Effector CD4-positive, alpha-beta T cell (primary cell): ENCODE measurements around the gene SHPK.

Experiments
- DNase-seq: peaks from one replicate; pipeline ENCODE4 v3.0.0-alpha.2; 2020
- total RNA-seq: gene quantifications from one replicate; lab custom pipeline; 2026; lab: John Stamatoyannopoulos, UW

SHPK gene, protein sequence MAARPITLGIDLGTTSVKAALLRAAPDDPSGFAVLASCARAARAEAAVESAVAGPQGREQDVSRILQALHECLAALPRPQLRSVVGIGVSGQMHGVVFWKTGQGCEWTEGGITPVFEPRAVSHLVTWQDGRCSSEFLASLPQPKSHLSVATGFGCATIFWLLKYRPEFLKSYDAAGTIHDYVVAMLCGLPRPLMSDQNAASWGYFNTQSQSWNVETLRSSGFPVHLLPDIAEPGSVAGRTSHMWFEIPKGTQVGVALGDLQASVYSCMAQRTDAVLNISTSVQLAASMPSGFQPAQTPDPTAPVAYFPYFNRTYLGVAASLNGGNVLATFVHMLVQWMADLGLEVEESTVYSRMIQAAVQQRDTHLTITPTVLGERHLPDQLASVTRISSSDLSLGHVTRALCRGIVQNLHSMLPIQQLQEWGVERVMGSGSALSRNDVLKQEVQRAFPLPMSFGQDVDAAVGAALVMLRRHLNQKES
- total RNA-seq, result 5.4 reads per million, percentile 21 among the genes with 10 or more reads in this experiment

DNA sequence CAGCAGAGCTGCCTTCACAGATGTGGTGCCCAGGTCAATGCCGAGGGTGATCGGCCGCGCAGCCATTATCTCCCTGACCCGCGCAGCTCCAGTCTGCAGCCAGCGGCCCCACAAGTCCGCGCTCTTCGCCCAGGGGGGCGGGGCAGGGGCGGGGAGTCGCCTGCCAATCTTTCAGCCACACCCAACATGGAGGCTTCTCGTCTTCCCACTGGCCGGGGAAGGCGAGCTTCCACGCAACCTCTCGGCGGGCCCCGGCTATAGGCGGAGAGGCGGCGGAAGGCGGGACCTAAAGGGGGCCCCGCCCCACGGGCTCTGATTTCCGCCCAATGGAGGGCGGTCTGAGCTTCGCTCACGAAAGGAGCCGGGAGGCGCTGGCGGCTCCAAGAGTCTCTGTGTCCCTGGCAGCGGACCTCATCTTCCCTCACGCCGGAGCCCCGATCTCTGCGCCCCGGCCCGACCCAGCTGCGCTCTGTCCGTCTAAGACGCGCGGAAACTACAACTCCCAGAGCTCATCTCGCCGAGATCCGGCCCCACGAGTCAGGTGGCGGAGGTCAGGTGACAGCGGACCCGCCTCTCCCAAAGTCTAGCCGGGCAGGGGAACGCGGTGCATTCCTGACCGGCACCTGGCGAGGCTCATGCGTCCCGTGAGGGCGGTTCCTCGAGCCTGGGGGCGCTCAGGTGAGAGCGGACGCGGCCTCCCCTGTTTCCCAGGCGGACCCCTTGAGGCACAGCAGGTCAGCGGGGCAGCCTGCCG lies at the start of gene SHPK, which contains the start of gene CTNS:
TSS of gene SHPK (minus strand) at position 97 of the 754 bp plus-strand sequence. CDS start at position 66, 31 bp downstream.
TSS of gene CTNS (plus strand) at position 607 of the 754 bp plus-strand sequence. CDS start 3,447 bp downstream, outside the sequence.
- peak; percentile 92 for DNase-seq

DNA sequence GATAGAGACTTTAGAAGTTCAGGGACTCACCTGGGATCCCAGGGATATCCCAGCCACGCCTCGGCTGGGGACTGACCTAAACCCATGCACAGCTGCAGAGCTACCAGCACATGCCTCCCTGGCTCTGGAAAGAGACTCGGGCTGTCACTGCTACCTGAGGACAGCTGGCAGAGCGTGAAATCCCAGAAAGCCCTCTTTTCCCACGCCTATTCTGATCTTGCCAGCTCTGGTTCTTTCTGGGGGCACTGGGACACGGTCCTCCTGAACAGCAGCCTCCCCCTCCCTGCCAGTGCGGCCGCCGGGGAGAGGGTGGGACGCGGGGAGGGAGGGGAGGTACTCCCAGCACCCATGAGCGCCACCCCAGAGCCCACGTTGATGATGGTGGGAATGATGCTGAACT lies 49.1 kb upstream of the SHPK start:
- DNase-seq, result no peak

DNA sequence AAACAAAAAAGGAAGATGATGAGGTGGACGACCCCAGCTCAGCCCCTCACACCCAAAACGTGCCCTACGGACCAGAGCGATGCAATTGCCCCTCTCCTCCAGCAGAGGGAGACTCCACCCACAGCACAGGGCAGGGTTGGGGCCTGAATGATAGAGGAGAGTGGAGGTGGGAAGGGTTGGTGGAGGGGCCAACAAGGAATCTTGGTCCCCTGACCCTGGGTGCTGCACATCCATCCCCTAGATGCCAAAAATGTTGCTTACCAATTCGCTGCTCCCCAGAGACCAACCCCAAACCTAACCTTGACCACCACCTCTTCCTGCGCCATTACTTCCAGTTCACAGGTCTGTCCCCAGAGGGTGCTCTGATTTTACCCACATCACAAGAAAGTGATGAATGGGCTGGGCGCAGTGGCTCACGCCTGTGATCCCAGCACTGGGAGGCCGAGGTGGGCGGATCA lies 47.0 kb upstream of the SHPK start:
- peak; percentile 31 for DNase-seq

- DNase-seq, result no peak
Observed at GRCh38 chr17:3682033-3682432, 46.0 kb upstream of the SHPK start.

DNA sequence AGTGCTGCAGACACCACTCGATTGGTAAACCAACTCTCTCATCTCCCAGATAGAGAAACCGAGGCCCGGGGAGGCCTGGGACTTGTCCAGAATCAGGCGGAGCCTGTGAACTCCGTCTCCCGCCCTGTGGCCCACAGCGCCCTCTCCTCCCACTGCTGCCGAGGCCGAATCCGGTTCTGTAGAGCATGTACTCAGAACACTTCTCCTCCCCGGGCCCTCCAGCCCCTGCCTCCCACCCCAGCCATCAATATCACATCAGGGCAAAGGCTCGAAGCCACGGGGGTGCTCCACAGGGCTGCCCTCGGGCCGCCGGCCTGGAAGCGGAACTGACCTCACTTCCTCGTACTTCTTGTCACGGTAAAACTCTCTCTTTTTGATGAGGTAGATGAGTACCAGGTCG lies 45.5 kb upstream of the SHPK start:
- DNase-seq, result no peak

GRCh38 chr17:3681057-3681456 lies 45.0 kb upstream of the SHPK start:
- no peak for DNase-seq

- no peak for DNase-seq
Observed at GRCh38 chr17:3679531-3680126, 43.6 kb upstream of the SHPK start.

GRCh38 chr17:3678821-3679530 lies 42.9 kb upstream of the SHPK start:
- no peak for DNase-seq

DNA sequence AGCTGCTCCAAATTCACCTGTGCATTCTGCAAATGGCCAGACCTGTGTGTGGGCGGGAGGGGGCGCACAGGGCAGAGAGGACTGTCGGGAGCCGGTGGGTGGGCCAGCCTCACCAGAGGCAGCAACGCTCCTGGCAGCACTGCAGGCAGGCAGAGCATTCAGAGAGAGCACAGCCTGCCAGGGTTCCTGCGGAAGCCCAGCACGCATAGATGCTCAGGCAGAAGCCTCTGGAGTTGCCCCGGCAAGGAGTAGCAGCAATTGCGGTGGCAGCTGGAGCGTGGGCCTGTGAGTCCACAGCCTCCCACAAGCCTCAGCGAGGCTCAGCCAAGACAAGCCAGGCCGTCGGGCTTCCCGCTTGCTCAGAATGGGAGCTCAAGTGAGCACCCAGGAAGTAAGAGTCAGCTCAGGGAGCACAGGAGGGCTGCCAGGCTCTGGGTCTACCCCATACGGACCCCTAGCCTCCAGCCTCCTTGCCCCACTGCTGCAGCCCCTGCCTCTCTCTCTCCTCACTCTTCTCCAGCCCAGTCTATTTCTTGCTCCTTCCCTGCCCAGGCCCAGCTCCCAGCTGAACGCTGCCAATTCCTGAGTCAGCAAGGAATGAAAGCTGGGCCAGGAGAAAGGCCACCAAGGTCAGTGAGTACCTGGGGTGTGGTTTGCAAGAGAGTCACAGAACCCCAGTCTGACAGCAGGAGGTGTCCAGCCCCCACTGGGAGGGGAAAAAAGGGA lies 42.2 kb upstream of the SHPK start:
- no peak for DNase-seq

DNA sequence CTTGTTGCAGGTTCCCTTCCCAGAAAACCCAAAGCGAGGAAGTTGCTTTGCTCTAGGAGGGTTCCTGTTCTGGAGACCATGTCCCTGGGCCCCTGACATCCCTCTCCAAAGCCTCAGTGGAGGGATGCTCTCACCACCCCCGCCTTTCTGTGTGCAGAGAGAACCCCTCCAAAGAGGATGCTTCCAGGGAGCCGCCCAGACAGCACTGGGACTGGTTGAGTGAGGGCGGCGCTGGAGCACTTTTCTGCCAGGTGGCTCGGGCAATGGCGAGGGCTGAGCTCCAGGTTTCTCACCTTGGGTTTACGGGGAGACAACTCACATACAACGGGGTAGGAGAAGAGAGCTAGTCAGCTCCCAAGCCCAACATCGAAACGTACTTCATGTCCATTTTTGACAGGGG lies 39.8 kb upstream of the SHPK start:
- DNase-seq, result no peak

DNA sequence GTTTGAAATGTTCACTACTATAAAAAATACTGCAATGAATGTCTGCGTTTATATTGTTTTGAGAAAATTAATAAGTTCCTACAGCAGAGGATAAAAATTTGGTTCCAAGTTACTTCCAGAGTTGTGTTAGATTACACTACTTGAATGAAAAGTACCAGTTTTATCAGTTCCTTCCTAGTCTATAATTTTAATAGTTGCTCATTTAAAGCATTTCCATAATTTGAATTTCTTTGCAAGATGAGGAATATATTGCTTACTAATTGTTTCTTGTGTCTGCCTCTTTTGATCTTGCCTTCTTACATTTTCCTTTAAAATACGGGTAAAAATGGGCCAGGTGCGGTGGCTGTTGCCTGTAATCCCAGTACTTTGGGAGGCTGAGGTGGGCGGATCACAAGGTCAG lies 36.5 kb upstream of the SHPK start:
- no peak for DNase-seq

DNA sequence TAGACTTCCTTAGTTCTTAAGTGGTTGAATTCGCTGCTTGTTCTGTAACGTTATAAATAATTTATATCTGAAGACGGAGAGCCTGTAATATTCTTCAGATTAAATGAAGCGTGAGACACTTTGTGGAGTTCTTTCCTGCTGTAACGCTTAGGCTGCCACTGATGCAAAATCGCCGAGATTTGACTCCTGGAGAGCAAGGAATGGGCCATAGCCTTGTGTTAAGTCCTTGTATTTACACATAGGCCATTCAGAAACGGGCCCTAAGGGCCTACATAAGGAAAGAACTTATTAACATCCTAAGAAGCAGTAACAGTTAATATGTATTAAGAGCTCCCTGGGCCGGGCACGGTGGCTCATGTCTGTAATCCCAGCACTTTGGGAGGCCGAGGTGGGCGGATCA lies 33.5 kb upstream of the SHPK start:
- no peak for DNase-seq

GRCh38 chr17:3669085-3669347 lies 33.0 kb upstream of the SHPK start:
- no peak for DNase-seq

DNA sequence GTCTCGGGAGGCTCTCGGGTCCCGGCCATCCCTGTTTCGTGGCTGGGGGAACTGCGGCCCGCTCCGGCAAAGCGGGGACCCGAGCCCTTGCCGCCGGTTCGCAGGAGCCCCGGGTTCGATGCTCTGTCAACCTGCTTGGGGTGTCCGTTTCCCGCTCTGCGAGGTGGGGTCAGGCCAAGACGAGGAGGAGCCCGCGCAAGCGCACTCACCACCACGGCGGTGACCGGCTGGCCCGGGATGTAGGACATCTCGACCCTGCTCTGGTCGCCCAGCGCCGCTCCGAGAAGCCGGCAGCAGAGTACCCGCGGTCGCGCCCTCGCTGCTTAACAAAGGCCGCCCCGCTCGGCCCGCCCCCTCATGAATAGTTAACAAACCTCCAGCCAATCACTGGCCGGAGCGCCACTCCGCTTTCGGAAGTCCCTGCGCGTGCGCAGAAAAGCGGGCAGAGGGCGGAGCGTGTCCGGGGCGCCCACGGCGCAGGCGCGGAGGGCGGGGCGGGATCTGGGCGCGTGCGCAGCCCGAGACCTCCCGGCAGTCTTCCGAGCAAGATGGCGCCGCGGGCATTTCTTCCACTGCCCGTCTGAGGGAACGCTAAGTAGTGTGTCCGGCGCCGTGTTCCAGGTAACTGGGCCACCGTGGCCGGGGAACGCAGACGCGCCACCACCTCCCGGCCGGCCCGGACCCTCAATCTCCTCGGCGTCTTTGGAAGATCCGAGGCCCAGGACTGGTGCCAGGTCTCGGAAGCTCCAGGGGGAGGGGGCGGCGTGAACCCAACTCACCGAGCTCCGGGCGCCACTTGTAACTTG lies 32.4 kb upstream of the SHPK start, which contains the start of the genes EMC6 and TAX1BP3:
TSS of gene EMC6 (plus strand) at position 534 of the 806 bp plus-strand sequence. CDS start 335 bp downstream, outside the sequence.
TSS of gene TAX1BP3 (minus strand) at position 300 of the 806 bp plus-strand sequence. CDS start at position 248, 52 bp downstream.
- peak; percentile 99 for DNase-seq

GRCh38 chr17:3667366-3668278 lies 31.6 kb upstream of the SHPK start:
- DNase-seq, result no peak

- no peak for DNase-seq
Observed at GRCh38 chr17:3666516-3666915, 30.5 kb upstream of the SHPK start.

- DNase-seq, result no peak
Observed at GRCh38 chr17:3665834-3666233, 29.8 kb upstream of the SHPK start.

- no peak for DNase-seq
Observed at GRCh38 chr17:3663102-3664011, 27.3 kb upstream of the SHPK start.
